Stimulated activated CD4-positive, alpha-beta T cell treated with anti-CD3 and anti-CD28 coated beads, Interleukin-1b, Interleukin-23, amount 100 ng/mL, for 24 hours (primary cell): ENCODE results near the gene DNLZ.

Experiments used
- DNase-seq, 4 experiments: peaks; one replicate each; pipeline ENCODE4 v3.0.0-alpha.2; 2020; ENCODE audit warnings: low read depth in 4 of 4, low spot score in 1 of 4

DNLZ gene

GRCh38 chr9:136344544-136345280 is 18.8 kb downstream of the DNLZ start:
- DNase-seq = no peak

GRCh38 chr9:136343884-136344269 is 19.7 kb downstream of the DNLZ start:
- DNase-seq = no peak

- DNase-seq = no peak
These were observed 20.2 kb downstream of the DNLZ start for GRCh38 chr9:136343121-136343883.

- DNase-seq = peak in 3 of 4 experiments; percentile 42 to 47 (median 45)
These were observed 21.1 kb downstream of the DNLZ start for GRCh38 chr9:136342181-136343120.

GRCh38 chr9:136341769-136342168 is 21.8 kb downstream of the DNLZ start:
- DNase-seq = no peak

- DNase-seq = no peak
These were observed 22.4 kb downstream of the DNLZ start for GRCh38 chr9:136341042-136341655.

GRCh38 chr9:136340356-136341041 is 23.0 kb downstream of the DNLZ start:
- no peak for DNase-seq

GRCh38 chr9:136339958-136340310 is 23.6 kb downstream of the DNLZ start:
- DNase-seq = no peak

- DNase-seq = no peak
These were observed 24.2 kb downstream of the DNLZ start for GRCh38 chr9:136339173-136339957.

- DNase-seq = no peak
These were observed 25.0 kb downstream of the DNLZ start for GRCh38 chr9:136338511-136338910.

- no peak for DNase-seq
These were observed 25.8 kb downstream of the DNLZ start for GRCh38 chr9:136337416-136338395.

GRCh38 chr9:136336881-136337280 is 26.7 kb downstream of the DNLZ start:
- no peak for DNase-seq

GRCh38 chr9:136336156-136336870 is 27.2 kb downstream of the DNLZ start:
- no peak for DNase-seq

- no peak for DNase-seq
These were observed 28.0 kb downstream of the DNLZ start for GRCh38 chr9:136335296-136336155.

- no peak for DNase-seq
These were observed 29.0 kb downstream of the DNLZ start for GRCh38 chr9:136334541-136334940.

- DNase-seq = no peak
These were observed 30.1 kb downstream of the DNLZ start for GRCh38 chr9:136333486-136333885.

GRCh38 chr9:136333045-136333444 is 30.5 kb downstream of the DNLZ start:
- DNase-seq = no peak
